BE2C (cell line): Measurements from ENCODE around the gene TDP2.

ENCODE experiments used
- DNase-seq: peaks from one replicate; pipeline ENCODE4 v3.0.0-alpha.2; 2020
- H3K27me3 ChIP-seq: fragments of 250-450 bp; sonication (Bioruptor Pico); 2 replicates; pipeline ENCODE4 v1.5.1; 2020; ENCODE audit warnings: mild to moderate bottlenecking
- H3K36me3 ChIP-seq: fragments of 250-450 bp; sonication (Bioruptor Pico); 2 replicates; pipeline ENCODE4 v1.5.1; 2020; ENCODE audit warnings: mild to moderate bottlenecking
- H3K4me1 ChIP-seq: fragments of 250-450 bp; sonication (Bioruptor Pico); 2 replicates; pipeline ENCODE4 v1.5.1; 2020
- H3K4me3 ChIP-seq: 2 replicates; pipeline ENCODE4 v1.5.1; 2011; ENCODE audit warnings: low read depth, low read length
- H3K9me3 ChIP-seq: fragments of 250-450 bp; sonication (Bioruptor Pico); 2 replicates; pipeline ENCODE4 v1.5.1; 2020
- CTCF ChIP-seq: IDR thresholded peaks from 2 replicates; pipeline ENCODE4 v1.5.1; 2012; ENCODE audit warnings: mild to moderate bottlenecking, low read depth, low read length

Gene TDP2

GRCh38 chr6:24614043-24614420 is 52.7 kb downstream of the TDP2 start:
- Histone ChIP-seq H3K27me3 (no peaks in the 10 kb centered on the region), H3K4me3 (no peak overlapping the region), H3K9me3 (no peaks in the 10 kb centered on the region), H3K36me3 (no peaks in the 10 kb centered on the region), H3K4me1 (no peaks in the 10 kb centered on the region)
- TF ChIP-seq CTCF = no peak
- DNase-seq = no peak

- DNase-seq = no peak
These were observed 53.2 kb downstream of the TDP2 start for GRCh38 chr6:24613361-24614042.

GRCh38 chr6:24610672-24611071 is 56.0 kb downstream of the TDP2 start:
- Histone ChIP-seq H3K27me3 (no peaks in the 10 kb centered on the region), H3K4me1 (no peaks in the 10 kb centered on the region), H3K9me3 (no peaks in the 10 kb centered on the region), H3K36me3 (no peaks in the 10 kb centered on the region), H3K4me3 (no peak overlapping the region)
- TF ChIP-seq CTCF = no peak
- DNase-seq = no peak

More at GRCh38 chr6:24613361-24614042, 53.2 kb downstream of the TDP2 start:
- TF ChIP-seq CTCF = no peak
- Histone ChIP-seq H3K27me3 (no peaks in the 10 kb centered on the region), H3K36me3 (no peaks in the 10 kb centered on the region), H3K9me3 (no peaks in the 10 kb centered on the region), H3K4me3 (no peak overlapping the region), H3K4me1 (no peaks in the 10 kb centered on the region)

GRCh38 chr6:24607310-24608105 is 59.2 kb downstream of the TDP2 start:
- TF ChIP-seq CTCF = no peak
- no peaks in the 10 kb centered on the region for H3K4me1 ChIP-seq
- no peak for DNase-seq
- no peaks in the 10 kb centered on the region for H3K9me3 ChIP-seq
- no peak overlapping the region for H3K4me3 ChIP-seq
- no peaks in the 10 kb centered on the region for H3K36me3 ChIP-seq
- no peaks in the 10 kb centered on the region for H3K27me3 ChIP-seq

GRCh38 chr6:24606200-24606930 is 60.3 kb downstream of the TDP2 start:
- Histone ChIP-seq H3K27me3 (no peaks in the 10 kb centered on the region), H3K4me1 (no peaks in the 10 kb centered on the region), H3K36me3 (no peaks in the 10 kb centered on the region), H3K4me3 (no peak overlapping the region), H3K9me3 (no peaks in the 10 kb centered on the region)
- TF ChIP-seq CTCF = no peak
- DNase-seq = no peak
